ENCODE results near the gene HLA-B. TPM values are rescaled to one million over a fixed set of nuclear protein-coding genes. Genes with fewer than 3 reads are reported as not detected.
A peak's percentile ranks its signal among the peaks of the same experiment; 100 is the strongest.

The HLA-B gene
- total and polyA plus RNA-seq, 2 of the 8 experiments (the other 6 are each of a cell fraction or from before 2014, with no cell fraction given): 154 to 233 TPM

DNA sequence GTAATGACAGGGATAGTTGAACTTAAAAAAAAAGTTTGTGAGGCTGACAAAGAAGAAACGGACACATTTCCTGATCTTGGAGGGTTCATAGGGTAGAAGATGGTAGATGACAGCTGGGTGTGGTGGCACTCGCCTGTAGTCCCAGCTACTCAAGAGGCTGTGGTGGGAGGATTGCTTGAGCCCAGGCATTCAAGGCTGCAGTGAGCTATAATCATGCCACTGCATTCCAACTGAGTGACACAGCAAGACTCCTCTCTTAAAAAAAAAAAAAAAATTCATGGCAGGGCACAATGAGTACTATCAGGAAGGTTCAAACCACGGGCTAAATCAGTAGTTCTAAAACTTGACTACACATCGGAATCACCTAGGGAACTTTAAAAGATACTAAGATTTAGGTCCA, 44.4 kb upstream of the HLA-B start:
- Histone ChIP-seq H3K36me3 (ENCODE audit: control insufficient read depth in 2 of 4, insufficient read depth in 4 of 4, low read length in 3 of 4) (no peaks in the 10 kb centered on the region), H3K79me2 (ENCODE audit: control insufficient read depth in 1 of 2, insufficient read depth in 2 of 2, low read length in 2 of 2) (peaks cover 10 to 26% of the 10 kb centered on the region in 2 experiments), H4K91ac (replicated peaks; ENCODE audit: insufficient read length, low read length) (no peak overlapping the region), H3K18ac (ENCODE audit: extremely low read depth, low read length) (no peak overlapping the region; the same call in 1 of the 2 replicates), H2AK5ac (ENCODE audit: low read depth, low read length) (no peak overlapping the region), H2AFZ (ENCODE audit: low read length) (no peak overlapping the region), H2BK120ac (replicated peaks; ENCODE audit: low read depth, low read length) (no peak overlapping the region), H2BK20ac (ENCODE audit: low read length) (no peak overlapping the region), H3K27me3 (replicated peaks in 1 of 4; ENCODE audit: control insufficient read depth in 3 of 4, extremely low read depth in 1 of 4, insufficient read depth in 3 of 4, low read length in 3 of 4) (peaks cover 0 to 10% (median 4%) of the 10 kb centered on the region in 4 experiments; a peak in 3 of 7 replicates), H3K9me3 (ENCODE audit: insufficient read depth in 2 of 2, low read depth in 1 of 2, low read length in 1 of 2) (0 out of 4 replicates have a peak, but pooled peaks cover 0 to 4% of the 10 kb centered on the region in 2 experiments), H3K4me1 (replicated peaks in 1 of 4; ENCODE audit: control insufficient read depth in 3 of 4, insufficient read depth in 4 of 4, low read length in 3 of 4) (peaks cover 2 to 14% (median 5%) of the 10 kb centered on the region in 4 experiments), H3K23ac (ENCODE audit: insufficient read length) (no peak overlapping the region), H3K4me2 (ENCODE audit: insufficient read depth in 1 of 2, low read depth in 2 of 2, low read length in 2 of 2) (peak overlapping the region; percentile 72; a peak in 2 of 4 replicates), H2BK15ac (ENCODE audit: low read length) (no peak overlapping the region), H3K4ac (replicated peaks; ENCODE audit: insufficient read length, low read depth, low read length) (no peak overlapping the region), H3K23me2 (ENCODE audit: low read depth, low read length) (peaks cover 15% of the 10 kb centered on the region; the same call in 1 of the 2 replicates), H3K14ac (ENCODE audit: insufficient read length) (no peak overlapping the region), H3K4me3 (ENCODE audit: extremely low read depth in 1 of 4, insufficient read depth in 2 of 4, low read depth in 3 of 4, low read length in 4 of 4) (peak overlapping the region in 2 of 4 experiments; percentile 72 to 85; a peak in 2 of 8 replicates), H2BK12ac (ENCODE audit: low read depth, low read length) (no peak overlapping the region), H2BK5ac (ENCODE audit: low read depth, low read length) (no peak overlapping the region), H3K9ac (replicated peaks in 1 of 4; ENCODE audit: extremely low read depth in 1 of 4, low read depth in 3 of 4, low read length in 3 of 4) (no peak overlapping the region), H3K27ac (ENCODE audit: low read depth, low read length) (no peak overlapping the region), H3K79me1 (ENCODE audit: low read depth, low read length) (peaks cover 5% of the 10 kb centered on the region), H4K8ac (ENCODE audit: extremely low read depth, insufficient read depth, low read length) (no peak overlapping the region), H4K5ac (ENCODE audit: insufficient read length, low read depth, low read length) (no peak overlapping the region), H4K20me1 (replicated peaks in 1 of 2; ENCODE audit: control insufficient read depth in 1 of 2, insufficient read depth in 2 of 2, low read length in 2 of 2) (peaks cover 8 to 9% of the 10 kb centered on the region in 2 experiments), H3K56ac (replicated peaks; ENCODE audit: insufficient read length, low read depth, low read length) (no peak overlapping the region)
- DNase-seq (ENCODE audit: low read depth in 1 of 2, low spot score in 2 of 2): no peak
- no peak for FAIRE-seq
- ChIA-PET CTCF (ENCODE audit: partially characterized antibody) (interaction anchor here (0.6 to 5.3 kb wide), 4 partner anchors 41 to 766 kb away, joined by 3 to 45 read pairs (median 4); no protein-coding TSS in a partner anchor), POLR2A (ENCODE audit: partially characterized antibody) (interaction anchor here (0.7 to 2.3 kb wide), 4 partner anchors 41 to 232 kb away, joined by 3 to 12 read pairs (median 4); no protein-coding TSS in a partner anchor)
- no peak for TF ChIP-seq KDM1A (IDR thresholded peaks at IDR 0.05; ENCODE audit: borderline replicate concordance, low read length)
- 69% methylated on average over 4 of the region's 4 CpGs; no CpG with 5 or more reads in 1 of the 2 experiments for WGBS, 2 experiments (ENCODE audit: extremely low coverage in 1 of 2, insufficient coverage in 1 of 2, insufficient read length in 1 of 2, insufficient replicate concordance in 2 of 2, low coverage in 1 of 2, low lambda C conversion rate in 2 of 2, missing lambda C conversion rate in 1 of 2)
